Middle frontal gyrus (tissue), 1 donor: ENCODE results near the gene BORCS5.

Source experiments
- DNase-seq: peaks from one replicate; pipeline ENCODE4 v3.0.0-alpha.2; 2015; ENCODE audit warnings: low spot score; ENCODE audit errors: extremely low spot score

The BORCS5 gene

GRCh38 chr12:12353276-12353675 is 3.6 kb upstream of the BORCS5 start:
- no peak for DNase-seq

GRCh38 chr12:12353807-12354206 is 3.1 kb upstream of the BORCS5 start:
- no peak for DNase-seq

- DNase-seq, result no peak
Observed at GRCh38 chr12:12356467-12356895, 397 bp upstream of the BORCS5 start.

GRCh38 chr12:12357719-12358461 is 1.0 kb downstream of the BORCS5 start:
- DNase-seq, result no peak

GRCh38 chr12:12358528-12358927 is 1.6 kb downstream of the BORCS5 start:
- no peak for DNase-seq

- no peak for DNase-seq
Observed at GRCh38 chr12:12364787-12365445, 8.0 kb downstream of the BORCS5 start.

GRCh38 chr12:12365446-12365802 is 8.5 kb downstream of the BORCS5 start:
- no peak for DNase-seq

GRCh38 chr12:12365931-12366431 is 9.1 kb downstream of the BORCS5 start:
- DNase-seq, result no peak

- no peak for DNase-seq
Observed at GRCh38 chr12:12366701-12367481, 10.0 kb downstream of the BORCS5 start.

GRCh38 chr12:12367482-12367998 is 10.7 kb downstream of the BORCS5 start:
- DNase-seq, result no peak

GRCh38 chr12:12372946-12373722 is 16.3 kb downstream of the BORCS5 start:
- DNase-seq, result no peak

GRCh38 chr12:12376646-12377448 is 20.0 kb downstream of the BORCS5 start:
- peak; percentile 78 for DNase-seq

- DNase-seq, result no peak
Observed at GRCh38 chr12:12378616-12379015, 21.7 kb downstream of the BORCS5 start.

GRCh38 chr12:12379831-12380730 is 23.2 kb downstream of the BORCS5 start:
- DNase-seq, result no peak

GRCh38 chr12:12380949-12381593 is 24.2 kb downstream of the BORCS5 start:
- DNase-seq, result no peak

GRCh38 chr12:12381982-12382381 is 25.1 kb downstream of the BORCS5 start:
- no peak for DNase-seq

- no peak for DNase-seq
Observed at GRCh38 chr12:12384571-12385340, 27.9 kb downstream of the BORCS5 start.

GRCh38 chr12:12387501-12387900 is 30.6 kb downstream of the BORCS5 start:
- DNase-seq, result no peak
